Rectal smooth muscle tissue (tissue), 1 donor: Measurements from ENCODE around the gene XK.

Source experiments
- H3K27ac ChIP-seq: one replicate; pipeline ENCODE4 v1.7.0; 2013; ENCODE audit warnings: low read depth, low read length, inconsistent platforms
- H3K27me3 ChIP-seq: one replicate; pipeline ENCODE4 v1.7.0; 2013; ENCODE audit warnings: low read length; ENCODE audit not compliant: control insufficient read depth, insufficient read depth
- H3K36me3 ChIP-seq: one replicate; pipeline ENCODE4 v1.7.0; 2013; ENCODE audit warnings: low read length; ENCODE audit not compliant: control insufficient read depth, insufficient read depth
- H3K4me1 ChIP-seq: one replicate; pipeline ENCODE4 v1.7.0; 2013; ENCODE audit warnings: low read length; ENCODE audit not compliant: control insufficient read depth, insufficient read depth
- H3K4me3 ChIP-seq: one replicate; pipeline ENCODE4 v1.7.0; 2013; ENCODE audit warnings: low read length
- H3K9ac ChIP-seq: one replicate; pipeline ENCODE4 v1.7.0; 2013; ENCODE audit warnings: low read length

Gene XK

DNA sequence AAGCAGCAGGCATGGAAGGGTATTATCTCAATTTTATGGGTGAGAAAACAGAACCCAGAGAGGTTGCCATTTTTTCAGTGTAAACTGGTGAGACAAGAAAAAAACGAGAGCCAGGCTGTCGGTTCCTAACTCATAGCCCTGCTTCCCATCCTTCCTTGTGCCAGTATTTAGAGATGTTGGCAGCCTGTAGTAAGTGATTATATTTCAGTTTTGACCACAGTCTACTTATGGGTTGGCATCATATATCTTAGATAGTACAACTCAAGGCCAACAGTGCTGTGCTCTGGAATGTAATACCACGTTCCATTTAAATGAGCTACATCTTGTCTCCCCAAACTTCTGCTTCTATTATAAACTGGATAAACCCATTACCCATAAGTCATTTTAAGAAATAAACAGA lies 40.8 kb downstream of the XK start:
- Histone ChIP-seq H3K4me1 (peaks cover 5% of the 10 kb centered on the region), H3K9ac (no peak overlapping the region)

DNA sequence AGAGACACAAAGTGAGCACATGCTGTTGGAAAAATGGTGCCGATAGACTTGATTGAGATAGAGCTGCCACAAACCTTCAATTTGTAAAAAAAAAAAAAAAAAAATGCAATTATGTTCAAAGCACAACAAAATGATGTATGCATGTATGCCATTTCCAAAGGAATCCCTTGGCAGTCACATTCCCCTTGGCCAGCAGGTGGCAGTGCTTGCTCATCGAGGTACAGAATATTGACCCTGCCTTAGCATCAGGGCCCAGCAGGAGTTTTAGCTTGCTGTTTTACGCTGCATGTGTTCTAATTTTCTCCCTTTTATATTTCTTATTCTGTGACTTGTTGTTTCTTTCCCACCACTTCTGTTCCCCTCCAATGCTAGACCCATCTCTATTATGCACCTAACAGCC lies 59.8 kb downstream of the XK start:
- no peak overlapping the region for H3K4me3 ChIP-seq
- no peak overlapping the region for H3K9ac ChIP-seq
- no peaks in the 10 kb centered on the region for H3K27me3 ChIP-seq
- no peaks in the 10 kb centered on the region for H3K36me3 ChIP-seq
- H3K4me1 ChIP-seq = no peaks in the 10 kb centered on the region
- H3K27ac ChIP-seq = no peak overlapping the region

More for the DNA sequence above, 40.8 kb downstream of the XK start:
- Histone ChIP-seq H3K27ac (no peak overlapping the region), H3K36me3 (no peaks in the 10 kb centered on the region), H3K27me3 (no peaks in the 10 kb centered on the region), H3K4me3 (no peak overlapping the region)

DNA sequence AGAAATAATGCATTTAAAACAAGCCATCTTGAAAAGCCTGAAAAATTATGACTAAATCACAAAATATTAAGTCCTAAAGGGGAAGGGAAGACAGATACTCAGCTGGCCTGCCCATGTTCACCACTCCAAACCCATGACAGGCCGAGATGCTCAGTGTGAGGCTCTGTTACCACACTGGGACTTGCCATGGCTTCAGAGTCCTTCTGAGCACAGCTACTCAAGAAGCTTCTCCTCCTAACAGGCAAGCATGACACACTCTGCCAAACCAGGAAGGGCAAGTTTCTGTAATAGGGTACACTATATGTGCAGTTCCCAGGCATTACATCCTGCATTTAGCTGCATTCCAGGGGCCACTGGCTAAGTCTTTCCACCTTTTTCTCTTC lies 60.2 kb downstream of the XK start:
- no peak overlapping the region for H3K27ac ChIP-seq
- no peaks in the 10 kb centered on the region for H3K4me1 ChIP-seq
- no peaks in the 10 kb centered on the region for H3K36me3 ChIP-seq

DNA sequence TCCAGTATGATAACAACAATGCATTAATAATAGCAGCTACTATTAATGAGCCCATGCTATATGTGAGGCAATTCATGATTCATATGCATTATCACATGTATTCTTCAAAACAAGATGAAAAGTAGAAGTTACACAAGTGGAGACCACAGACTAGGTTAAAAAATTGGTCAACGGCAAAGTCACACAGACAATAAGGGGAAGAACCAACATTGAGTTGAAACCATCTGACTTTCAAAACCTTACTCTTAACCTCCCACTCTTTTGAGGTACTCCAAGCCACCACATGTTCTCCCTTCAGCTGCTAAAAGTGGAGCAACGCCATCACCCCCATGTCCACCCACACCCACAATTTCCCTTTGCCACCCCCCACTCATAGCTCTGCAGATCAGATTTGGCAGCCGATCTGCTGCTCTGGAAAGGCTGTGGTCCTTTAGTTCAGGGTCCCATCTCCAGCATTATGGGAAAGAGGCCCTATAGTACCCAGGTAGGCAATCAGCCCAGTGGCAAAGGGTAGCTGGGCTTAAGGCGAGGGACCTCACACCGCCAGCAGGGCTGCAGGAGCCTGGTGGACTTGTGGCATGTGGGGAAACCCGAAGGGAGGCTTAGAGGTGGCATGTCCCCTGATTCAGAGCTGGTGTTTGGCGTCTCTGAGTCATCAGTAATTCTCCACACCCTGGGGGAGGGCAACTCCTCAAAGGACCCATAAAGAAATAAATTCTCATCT lies 60.8 kb downstream of the XK start:
- Histone ChIP-seq H3K4me1 (no peaks in the 10 kb centered on the region), H3K4me3 (no peak overlapping the region), H3K36me3 (no peaks in the 10 kb centered on the region), H3K27me3 (no peaks in the 10 kb centered on the region), H3K9ac (no peak overlapping the region), H3K27ac (no peak overlapping the region)

More for the DNA sequence above, 60.2 kb downstream of the XK start:
- Histone ChIP-seq H3K9ac (no peak overlapping the region), H3K4me3 (no peak overlapping the region), H3K27me3 (no peaks in the 10 kb centered on the region)

DNA sequence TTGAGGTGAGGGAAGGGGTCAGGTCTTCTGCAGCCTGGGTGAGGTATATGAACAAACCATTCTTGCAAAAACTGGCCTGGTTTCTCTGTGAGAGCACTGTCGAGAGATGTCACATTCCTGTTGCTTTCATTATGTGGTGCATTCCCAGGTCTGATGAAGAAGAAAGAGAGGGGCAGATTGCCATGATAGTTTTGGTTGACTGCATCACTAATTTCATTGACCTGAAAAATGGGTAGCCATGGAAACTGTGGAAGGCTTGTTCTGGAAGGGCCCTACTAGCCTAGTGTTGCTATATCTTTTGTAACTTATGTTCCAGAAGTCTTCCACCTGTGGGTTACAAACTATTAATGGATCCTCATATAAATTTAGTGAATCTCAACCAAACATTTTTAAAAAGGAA lies 61.4 kb downstream of the XK start:
- H3K27ac ChIP-seq = no peak overlapping the region
- H3K27me3 ChIP-seq = no peaks in the 10 kb centered on the region
- no peaks in the 10 kb centered on the region for H3K4me1 ChIP-seq
- no peak overlapping the region for H3K9ac ChIP-seq
- H3K36me3 ChIP-seq = no peaks in the 10 kb centered on the region
- no peak overlapping the region for H3K4me3 ChIP-seq

DNA sequence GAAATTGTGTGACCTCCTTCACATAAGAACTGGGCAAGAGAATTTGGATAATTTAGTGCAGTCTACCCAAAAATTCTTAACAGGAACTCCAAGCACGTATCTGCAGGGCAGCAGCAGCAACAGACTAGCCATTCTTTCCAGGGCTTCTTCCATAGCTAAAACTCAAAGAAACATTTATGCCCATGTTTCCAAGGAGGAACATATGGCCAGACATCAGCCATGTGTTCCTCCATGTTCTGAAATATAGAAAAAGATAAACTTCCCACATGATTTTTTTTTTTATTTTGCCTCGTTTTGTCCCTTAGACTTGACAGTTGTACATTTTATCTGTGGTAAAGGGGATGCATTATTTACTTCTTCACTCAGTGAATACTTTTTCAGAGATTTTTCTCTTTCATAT lies 66.7 kb downstream of the XK start:
- no peaks in the 10 kb centered on the region for H3K27me3 ChIP-seq
- no peak overlapping the region for H3K9ac ChIP-seq

DNA sequence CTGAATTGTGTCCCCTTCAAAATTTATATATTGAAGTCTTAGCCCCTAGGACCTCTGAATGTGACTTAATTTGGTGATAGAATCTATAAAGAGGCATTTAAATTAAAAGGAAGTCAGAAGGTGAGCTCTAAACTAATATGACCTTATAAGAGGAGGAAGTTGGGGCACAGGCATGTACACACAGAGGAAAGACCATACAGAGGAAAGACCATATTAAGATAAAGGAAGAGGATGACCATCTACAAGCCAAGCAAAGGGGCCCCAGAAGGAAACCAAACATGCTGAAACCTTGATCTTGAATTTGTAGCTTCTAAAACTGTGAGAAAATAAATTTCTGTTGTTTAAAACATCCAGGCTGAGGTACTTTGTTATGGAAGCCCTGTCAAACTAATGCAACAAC lies 67.3 kb downstream of the XK start:
- Histone ChIP-seq H3K4me1 (no peaks in the 10 kb centered on the region), H3K4me3 (no peak overlapping the region), H3K9ac (no peak overlapping the region), H3K36me3 (no peaks in the 10 kb centered on the region), H3K27me3 (no peaks in the 10 kb centered on the region), H3K27ac (no peak overlapping the region)

More for the DNA sequence above, 66.7 kb downstream of the XK start:
- Histone ChIP-seq H3K27ac (no peak overlapping the region), H3K36me3 (no peaks in the 10 kb centered on the region), H3K4me3 (no peak overlapping the region), H3K4me1 (no peaks in the 10 kb centered on the region)

DNA sequence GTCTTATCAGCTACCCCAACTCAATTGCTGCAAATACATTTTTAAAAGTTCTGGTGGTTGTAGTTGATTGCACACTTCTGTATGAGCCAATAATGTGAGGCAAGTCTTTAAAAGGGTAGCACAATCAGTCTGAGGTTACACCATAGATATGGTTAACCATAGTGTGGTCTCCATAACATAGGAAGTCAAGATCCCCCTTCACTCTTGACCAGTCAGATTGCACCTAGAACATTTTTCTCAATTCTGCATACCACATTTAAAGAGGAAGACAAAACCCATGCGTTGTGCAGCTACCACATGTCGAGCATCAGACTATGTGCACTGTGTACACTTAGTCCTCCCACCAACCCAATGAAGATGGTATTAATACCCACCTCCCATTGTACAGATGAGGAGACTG lies 67.8 kb downstream of the XK start:
- Histone ChIP-seq H3K4me1 (no peaks in the 10 kb centered on the region), H3K27me3 (no peaks in the 10 kb centered on the region), H3K27ac (no peak overlapping the region), H3K9ac (no peak overlapping the region), H3K4me3 (no peak overlapping the region), H3K36me3 (no peaks in the 10 kb centered on the region)

DNA sequence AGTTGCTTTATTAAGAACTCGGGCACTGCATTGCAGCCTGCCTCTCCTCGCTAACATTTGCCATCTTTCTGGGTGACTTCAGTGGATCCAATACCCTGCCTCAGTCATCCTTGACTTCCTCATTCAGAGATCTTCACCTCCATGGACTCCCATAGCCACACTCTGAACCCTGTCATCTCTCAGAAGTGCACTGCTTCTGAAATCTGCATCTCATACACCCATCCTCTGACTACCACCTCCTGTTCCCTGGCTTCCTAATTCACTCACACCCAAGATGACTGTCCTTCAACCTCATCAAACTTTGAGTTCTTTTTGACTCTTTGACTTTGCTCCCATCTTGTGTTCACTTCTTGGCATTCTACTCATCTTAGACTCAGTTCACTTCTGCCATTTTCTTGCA lies 68.9 kb downstream of the XK start:
- no peak overlapping the region for H3K9ac ChIP-seq
- H3K4me1 ChIP-seq = no peaks in the 10 kb centered on the region
- no peaks in the 10 kb centered on the region for H3K27me3 ChIP-seq
- H3K27ac ChIP-seq = no peak overlapping the region
- H3K4me3 ChIP-seq = no peak overlapping the region
- no peaks in the 10 kb centered on the region for H3K36me3 ChIP-seq

DNA sequence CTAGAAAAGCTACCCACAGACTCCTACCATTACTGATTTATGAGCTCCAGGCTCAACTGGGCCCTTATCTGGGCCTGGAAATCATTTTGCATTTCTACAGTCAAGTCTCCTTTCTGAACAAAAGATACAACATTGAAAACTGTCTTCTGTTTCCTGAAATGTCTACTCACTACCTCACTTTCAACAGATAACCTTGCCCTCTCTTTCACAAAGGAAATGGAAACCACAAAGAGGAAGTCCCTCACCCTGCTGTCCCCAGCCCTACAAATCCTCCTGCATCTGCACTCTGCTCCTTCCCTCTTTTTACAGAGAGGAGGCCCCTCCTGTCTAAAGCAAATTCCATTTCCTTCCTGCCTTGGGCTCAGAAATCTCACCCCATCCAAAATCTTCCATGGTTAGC lies 69.4 kb downstream of the XK start:
- Histone ChIP-seq H3K27me3 (no peaks in the 10 kb centered on the region), H3K4me1 (no peaks in the 10 kb centered on the region), H3K4me3 (no peak overlapping the region), H3K27ac (no peak overlapping the region), H3K9ac (no peak overlapping the region), H3K36me3 (no peaks in the 10 kb centered on the region)

DNA sequence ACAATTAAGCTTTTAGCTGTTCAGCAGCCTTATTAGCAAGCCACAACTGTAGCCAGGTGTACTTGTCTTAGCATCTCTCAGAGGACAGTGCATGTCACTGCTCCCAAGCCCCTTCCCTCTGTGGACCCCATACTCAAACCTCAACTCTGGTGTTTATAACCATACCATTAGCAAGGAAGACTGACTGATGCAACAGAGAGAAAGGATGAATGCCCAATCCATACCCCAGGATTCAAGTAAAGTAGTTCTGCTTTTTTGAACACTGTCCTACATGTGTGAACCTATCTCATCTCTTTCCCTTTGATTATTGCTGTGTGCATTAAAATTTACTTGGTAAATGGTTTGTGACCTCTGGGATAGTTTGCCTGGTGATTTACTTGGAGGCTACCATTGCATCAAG lies 71.5 kb downstream of the XK start:
- Histone ChIP-seq H3K4me3 (no peak overlapping the region), H3K9ac (no peak overlapping the region), H3K36me3 (no peaks in the 10 kb centered on the region), H3K4me1 (no peaks in the 10 kb centered on the region), H3K27me3 (no peaks in the 10 kb centered on the region), H3K27ac (no peak overlapping the region)

DNA sequence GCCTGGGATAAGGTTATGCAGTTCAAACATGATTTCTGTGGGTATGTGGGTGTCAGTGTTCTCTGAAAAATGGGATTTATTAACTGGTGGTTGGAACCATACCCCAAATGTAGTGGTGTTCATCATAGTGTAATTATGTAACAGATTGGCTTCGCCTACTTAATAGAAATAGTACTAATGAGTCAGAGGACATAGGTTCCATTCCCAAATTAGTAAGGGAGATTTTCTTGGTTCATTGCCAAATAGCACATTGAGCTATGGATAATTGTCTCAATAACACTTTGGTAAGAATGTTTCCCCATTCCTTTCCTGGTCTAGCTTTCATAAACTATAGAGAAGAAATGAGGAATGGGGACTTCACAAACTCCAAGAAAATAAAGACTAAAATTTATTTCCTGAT lies 73.8 kb downstream of the XK start:
- Histone ChIP-seq H3K4me1 (no peaks in the 10 kb centered on the region), H3K27ac (no peak overlapping the region), H3K9ac (no peak overlapping the region), H3K4me3 (no peak overlapping the region), H3K36me3 (no peaks in the 10 kb centered on the region), H3K27me3 (no peaks in the 10 kb centered on the region)

DNA sequence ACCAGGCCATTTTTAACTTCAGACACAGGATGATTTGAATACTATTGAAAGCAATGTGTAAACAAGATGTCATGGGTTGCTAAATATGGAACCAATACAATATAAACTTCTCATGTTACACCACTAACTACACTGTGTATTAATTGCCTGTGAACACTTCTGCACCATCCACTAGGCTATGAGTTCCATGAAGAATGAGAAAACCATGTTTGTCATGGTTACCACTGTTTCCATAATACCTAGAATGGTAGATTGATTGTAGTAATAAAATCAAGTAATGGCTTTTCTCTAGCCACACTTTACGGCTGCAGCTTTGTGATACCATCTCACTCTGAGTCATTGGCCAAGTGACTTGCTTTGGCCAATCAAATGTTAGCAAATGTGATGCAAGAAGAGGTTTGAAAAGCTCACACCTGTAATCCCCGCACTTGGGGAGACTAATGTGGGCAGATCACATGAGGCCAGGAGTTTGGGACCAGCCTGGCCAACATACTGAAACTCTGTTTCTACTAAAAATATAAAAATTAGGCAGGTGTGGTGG lies 74.4 kb downstream of the XK start:
- Histone ChIP-seq H3K9ac (no peak overlapping the region), H3K36me3 (no peaks in the 10 kb centered on the region), H3K4me1 (no peaks in the 10 kb centered on the region), H3K27ac (no peak overlapping the region), H3K27me3 (no peaks in the 10 kb centered on the region), H3K4me3 (no peak overlapping the region)
